Activated naive CD4-positive, alpha-beta T cell treated with anti-CD3 and anti-CD28 coated beads for 36 hours (primary cell): ENCODE measurements around the gene ACSL6. TPM values are rescaled to one million over a fixed set of nuclear protein-coding genes. Genes with fewer than 3 reads are reported as not detected.

Source experiments
- CTCF ChIA-PET: fragments of 350-600 bp; sonication (Branson Sonifier 250); formaldehyde crosslinking; loops from one replicate; lab custom pipeline; 2021; ENCODE audit warnings: antibody characterized with exemption; lab: Charles Lee
- DNase-seq: peaks from one replicate; pipeline ENCODE4 v3.0.0-alpha.2; 2020
- H3K27ac Mint-ChIP-seq: one replicate; pipeline ENCODE4 v1.8.0; 2021; ENCODE audit warnings: mild to moderate bottlenecking, mixed read lengths
- H3K27me3 Mint-ChIP-seq: one replicate; pipeline ENCODE4 v1.8.0; 2021; ENCODE audit warnings: low read depth, mixed read lengths
- H3K36me3 Mint-ChIP-seq: one replicate; pipeline ENCODE4 v1.8.0; 2021; ENCODE audit warnings: low read depth, mixed read lengths
- H3K4me1 Mint-ChIP-seq: one replicate; pipeline ENCODE4 v1.8.0; 2021; ENCODE audit warnings: low read depth, mixed read lengths
- H3K4me3 Mint-ChIP-seq: one replicate; pipeline ENCODE4 v1.8.0; 2021; ENCODE audit warnings: mild to moderate bottlenecking, moderate library complexity, mixed read lengths
- H3K9me3 Mint-ChIP-seq: one replicate; pipeline ENCODE4 v1.8.0; 2021; ENCODE audit warnings: mixed read lengths
- intact Hi-C: fragments of 100-400 bp; cut with micrococcal nuclease; formaldehyde crosslinking; loops from one replicate; pipeline ENCODE4 v1.15.1; 2023
- total RNA-seq, 2 experiments: library from RNA; stranded (reverse); gene quantifications; one replicate each; pipeline ENCODE4 v1.2.3, GENCODE V29; 2021

Gene ACSL6
- total RNA-seq, 2 experiments from 2014 or later, result 1.2 to 2.4 TPM

DNA sequence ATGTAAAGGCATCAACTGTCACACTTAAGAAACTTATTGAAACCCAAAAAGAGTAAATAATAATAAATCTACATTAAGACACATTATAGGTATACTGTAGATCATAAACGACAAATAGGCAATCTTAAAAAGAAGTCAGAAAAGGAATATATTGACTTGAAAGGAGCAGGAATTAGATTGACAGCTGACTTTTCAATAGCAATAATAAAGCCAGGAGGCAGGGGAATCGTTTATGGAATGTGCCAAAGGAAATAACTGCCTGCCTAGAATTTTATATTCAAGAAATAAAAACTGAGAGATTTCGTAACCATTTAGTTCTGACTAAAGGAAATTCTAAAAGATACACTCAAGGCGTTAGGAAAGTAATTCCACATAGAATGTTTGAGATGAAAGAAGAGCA, 21.7 kb upstream of the ACSL6 start:
- Mint-ChIP-seq H3K27me3 (peaks cover 15% of the 10 kb centered on the region), H3K9me3 (peaks cover 13% of the 10 kb centered on the region), H3K4me3 (no peak overlapping the region), H3K27ac (no peak overlapping the region), H3K36me3 (peaks cover 3% of the 10 kb centered on the region), H3K4me1 (peaks cover 10% of the 10 kb centered on the region)
- intact Hi-C loops, result no loop called here
- CTCF ChIA-PET, result no interaction called here
- DNase-seq, result no peak

DNA sequence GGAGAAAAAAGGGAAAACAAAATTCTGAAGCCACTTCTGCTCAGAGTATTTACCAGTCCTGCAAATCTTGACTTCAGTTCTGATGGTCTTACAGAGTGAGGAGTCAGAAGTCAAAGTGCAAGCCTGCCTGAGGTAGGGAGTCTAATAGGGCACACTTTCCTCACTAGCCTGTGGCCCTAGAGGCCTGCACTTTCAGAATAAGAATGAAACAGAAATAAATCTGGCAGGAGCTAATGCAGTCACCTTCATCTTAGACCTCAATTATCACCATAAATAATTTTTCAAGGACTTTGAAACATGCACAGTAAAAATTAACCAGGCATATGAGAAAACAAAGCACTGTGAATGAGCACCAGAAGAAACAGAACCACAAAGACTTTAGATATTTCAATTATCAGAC, 20.7 kb upstream of the ACSL6 start:
- peaks cover 13% of the 10 kb centered on the region for H3K9me3 Mint-ChIP-seq
- DNase-seq, result no peak
- CTCF ChIA-PET, result interaction anchor here (0.6 kb wide), 1 partner anchor 462 kb away, joined by 3 read pairs; no protein-coding TSS in a partner anchor

DNA sequence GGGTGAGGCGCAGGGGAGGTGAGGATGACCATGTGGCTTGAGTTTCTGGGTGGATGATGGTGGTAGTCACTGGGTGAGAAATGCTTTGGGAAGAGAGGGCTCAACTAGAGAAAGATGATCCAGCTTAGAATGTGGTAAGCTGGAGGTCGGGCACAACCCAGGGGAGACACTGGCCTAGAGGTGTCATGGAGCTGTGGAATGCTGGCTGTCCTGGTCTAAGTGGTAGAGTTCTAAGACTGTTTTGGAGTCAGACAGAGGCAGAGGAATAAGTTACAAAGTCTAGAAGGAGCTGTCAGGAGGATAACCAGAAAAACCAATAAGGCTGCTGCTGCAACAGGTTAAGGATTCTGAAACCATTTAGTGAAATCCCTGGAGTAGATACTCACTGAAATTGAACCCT, 19.2 kb upstream of the ACSL6 start:
- Mint-ChIP-seq H3K36me3 (peaks cover 3% of the 10 kb centered on the region), H3K4me1 (peaks cover 2% of the 10 kb centered on the region), H3K27me3 (peaks cover 18% of the 10 kb centered on the region), H3K9me3 (peaks cover 13% of the 10 kb centered on the region), H3K27ac (no peak overlapping the region), H3K4me3 (no peak overlapping the region)
- no peak for DNase-seq
- CTCF ChIA-PET, result no interaction called here
- intact Hi-C loops, result no loop called here

More for the DNA sequence above, 20.7 kb upstream of the ACSL6 start:
- intact Hi-C loops, result no loop called here
- no peak overlapping the region for H3K27ac Mint-ChIP-seq
- peaks cover 6% of the 10 kb centered on the region for H3K4me1 Mint-ChIP-seq
- H3K36me3 Mint-ChIP-seq, result peaks cover 3% of the 10 kb centered on the region
- H3K27me3 Mint-ChIP-seq, result peaks cover 18% of the 10 kb centered on the region
- no peak overlapping the region for H3K4me3 Mint-ChIP-seq

DNA sequence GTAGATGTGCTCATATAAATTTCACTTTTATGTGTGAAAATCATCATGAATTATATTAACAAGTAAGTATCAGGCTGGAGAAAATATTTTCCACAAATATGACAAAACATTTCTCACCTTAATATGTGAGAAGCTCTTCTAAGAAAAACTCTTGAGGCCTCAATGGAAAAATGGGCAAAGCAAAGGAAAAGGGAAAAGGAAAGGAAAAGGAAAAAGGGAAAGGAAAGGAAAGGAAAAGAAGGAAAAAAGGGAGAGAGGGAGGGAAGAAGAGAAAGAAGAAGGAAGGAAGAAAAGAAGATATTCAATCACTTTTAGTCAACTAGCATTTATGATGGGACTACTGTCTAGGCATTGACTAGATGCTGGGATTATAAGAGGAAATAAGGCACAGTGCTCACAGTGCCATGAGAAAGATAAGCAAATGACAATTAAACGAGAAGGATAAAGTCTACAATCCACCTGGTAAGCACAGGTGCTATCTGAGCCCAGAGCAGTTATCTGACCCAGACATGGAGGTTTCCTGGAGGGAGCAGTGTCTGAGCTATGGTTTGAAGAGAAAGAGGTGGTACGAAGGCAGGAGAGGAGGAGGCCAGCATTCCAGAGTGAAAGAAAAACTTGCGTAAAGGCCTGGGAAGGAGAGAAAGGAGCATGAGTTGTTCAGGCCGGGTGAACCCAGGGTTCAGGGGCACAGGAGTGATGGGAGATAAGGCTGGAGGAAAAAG, 18.3 kb upstream of the ACSL6 start:
- intact Hi-C loops, result loop anchor here (10.0 kb wide), 1 partner anchor 775 kb away; no protein-coding TSS in a partner anchor
- Mint-ChIP-seq H3K9me3 (peaks cover 13% of the 10 kb centered on the region), H3K4me3 (no peak overlapping the region), H3K4me1 (peaks cover 2% of the 10 kb centered on the region), H3K36me3 (peaks cover 3% of the 10 kb centered on the region), H3K27ac (no peak overlapping the region), H3K27me3 (peaks cover 18% of the 10 kb centered on the region)
- CTCF ChIA-PET, result no interaction called here
- no peak for DNase-seq

DNA sequence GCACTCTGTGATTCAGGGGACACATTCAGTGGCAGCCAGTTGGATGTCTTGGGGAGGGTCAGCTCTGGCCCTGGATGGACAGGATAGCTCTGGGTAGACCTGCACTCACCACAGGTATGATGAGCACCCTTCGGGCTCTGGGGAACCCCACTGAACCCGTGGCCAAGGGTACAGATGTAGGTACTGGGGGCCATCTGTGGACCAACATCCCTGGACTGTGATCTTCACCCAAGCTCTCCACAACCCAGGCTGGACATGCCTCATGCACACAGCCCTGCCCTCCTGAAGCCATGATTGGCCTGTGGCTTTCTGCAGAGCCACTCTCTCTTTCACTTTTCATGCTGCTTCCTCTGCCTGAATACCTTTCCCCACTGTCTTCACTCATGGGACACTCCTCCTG, 15.6 kb upstream of the ACSL6 start:
- intact Hi-C loops, result loop anchor here (10.0 kb wide), 1 partner anchor 772 kb away; no protein-coding TSS in a partner anchor
- DNase-seq, result no peak
- CTCF ChIA-PET, result interaction anchor here (0.6 to 2.3 kb wide), 2 partner anchors 19 to 38 kb away, joined by 3 to 5 read pairs; no protein-coding TSS in a partner anchor
- Mint-ChIP-seq H3K36me3 (no peaks in the 10 kb centered on the region), H3K4me1 (peaks cover 2% of the 10 kb centered on the region), H3K4me3 (no peak overlapping the region), H3K27me3 (peaks cover 18% of the 10 kb centered on the region), H3K27ac (no peak overlapping the region), H3K9me3 (no peaks in the 10 kb centered on the region)

DNA sequence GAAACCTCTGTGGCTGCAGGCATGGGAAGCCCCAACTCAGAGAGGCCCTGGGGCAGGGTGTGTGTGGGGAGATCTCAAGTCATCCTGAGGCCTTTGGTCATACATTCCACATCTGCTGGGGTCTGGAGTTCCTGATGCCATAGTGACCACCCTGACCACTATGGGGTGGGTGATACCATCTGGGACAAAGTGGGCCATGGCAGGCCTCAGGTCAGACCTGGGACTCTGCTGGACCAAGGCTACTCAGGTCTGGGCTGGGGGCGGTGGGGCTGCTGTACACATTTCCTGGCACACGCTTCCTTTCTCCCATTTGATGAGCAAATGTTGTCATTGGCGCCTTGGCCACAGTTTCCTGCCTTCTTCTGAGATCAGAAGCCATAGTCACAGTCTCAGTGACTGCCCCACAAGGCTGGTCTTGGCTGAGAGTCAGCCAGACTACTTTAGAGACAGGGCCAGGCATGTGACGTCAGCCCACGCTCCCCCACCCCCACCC, 15.1 kb upstream of the ACSL6 start:
- Mint-ChIP-seq H3K27me3 (peaks cover 18% of the 10 kb centered on the region), H3K27ac (no peak overlapping the region), H3K36me3 (no peaks in the 10 kb centered on the region), H3K4me3 (no peak overlapping the region), H3K9me3 (no peaks in the 10 kb centered on the region), H3K4me1 (peaks cover 2% of the 10 kb centered on the region)
- peak; percentile 79 for DNase-seq
- CTCF ChIA-PET, result interaction anchor here (0.6 to 2.3 kb wide), 2 partner anchors 19 to 38 kb away, joined by 3 to 5 read pairs; no protein-coding TSS in a partner anchor
- intact Hi-C loops, result loop anchor here (10.0 kb wide), 1 partner anchor 772 kb away; no protein-coding TSS in a partner anchor

DNA sequence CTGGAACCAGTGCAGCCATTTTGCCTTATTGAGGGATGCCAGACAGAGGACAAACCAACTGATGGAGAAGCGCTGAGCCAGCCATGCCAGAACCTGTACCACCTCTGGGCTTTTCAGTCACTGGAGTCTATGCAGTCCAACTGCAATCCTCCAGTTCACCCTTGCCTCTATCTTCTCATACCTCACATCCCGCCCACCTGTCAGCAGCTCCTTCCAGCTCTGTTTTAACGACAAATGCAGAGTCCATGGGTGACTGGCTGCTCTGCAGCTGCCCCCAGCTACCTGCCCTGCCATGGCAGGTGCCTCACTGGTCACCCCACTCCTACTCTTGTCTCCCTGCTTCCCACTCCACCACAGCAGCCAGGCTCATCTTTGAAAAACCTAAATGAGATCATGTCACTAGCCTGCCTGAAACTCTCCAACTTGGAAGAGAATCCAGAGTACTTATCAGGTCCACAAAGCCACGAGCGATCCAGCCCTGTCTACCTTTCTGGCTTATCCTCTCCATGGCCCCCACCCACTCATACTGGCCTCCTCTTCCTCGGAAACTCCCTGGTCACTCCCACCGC, 14.0 kb upstream of the ACSL6 start:
- no peak for DNase-seq
- Mint-ChIP-seq H3K4me3 (no peak overlapping the region), H3K27ac (no peak overlapping the region), H3K36me3 (no peaks in the 10 kb centered on the region), H3K4me1 (peaks cover 9% of the 10 kb centered on the region), H3K27me3 (peaks cover 17% of the 10 kb centered on the region), H3K9me3 (no peaks in the 10 kb centered on the region)
- CTCF ChIA-PET, result interaction anchor here (0.6 to 1.5 kb wide), 2 partner anchors 37 to 1907 kb away, joined by 3 to 5 read pairs; no protein-coding TSS in a partner anchor
- intact Hi-C loops, result loop anchor here (2.0 to 10.0 kb wide), 2 partner anchors 15 to 771 kb away; partner anchors contain the start of gene ACSL6

DNA sequence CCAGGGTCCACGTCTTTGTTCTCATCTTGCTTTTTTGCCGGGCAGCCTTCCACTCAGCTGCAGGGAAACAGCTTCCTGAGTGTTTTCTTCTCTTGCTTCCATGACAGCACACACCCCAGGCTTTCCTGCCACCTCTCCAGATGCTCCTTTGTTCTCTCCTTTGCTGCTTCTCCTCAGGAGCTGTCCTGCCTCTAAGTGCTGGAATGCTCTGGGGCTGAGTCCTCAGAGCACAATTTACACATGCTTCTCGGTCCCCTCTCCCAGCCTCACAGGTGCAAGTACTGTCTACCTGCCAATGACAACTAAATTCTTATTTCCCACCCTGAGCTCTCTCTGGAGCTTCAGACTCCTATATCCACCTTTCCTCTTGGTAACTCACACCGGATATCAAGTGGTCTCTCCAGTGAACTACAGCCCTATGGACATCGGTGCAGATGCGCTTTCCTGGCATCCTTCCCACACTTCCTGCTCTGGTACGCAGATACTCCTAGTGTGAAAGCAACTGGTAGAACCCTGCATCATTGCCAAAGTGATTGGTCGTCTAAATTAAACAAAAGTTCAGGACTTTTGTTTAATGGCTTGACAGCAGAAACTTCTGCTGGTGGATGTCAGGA, 13.4 kb upstream of the ACSL6 start:
- Mint-ChIP-seq H3K9me3 (no peaks in the 10 kb centered on the region), H3K27me3 (peaks cover 11% of the 10 kb centered on the region), H3K4me3 (no peak overlapping the region), H3K27ac (no peak overlapping the region), H3K4me1 (peaks cover 15% of the 10 kb centered on the region), H3K36me3 (no peaks in the 10 kb centered on the region)
- no peak for DNase-seq
- intact Hi-C loops, result loop anchor here (2.0 to 10.0 kb wide), 4 partner anchors 14 to 770 kb away; partner anchors contain the start of gene ACSL6
- CTCF ChIA-PET, result interaction anchor here (0.6 to 1.5 kb wide), 2 partner anchors 37 to 1908 kb away, joined by 3 to 5 read pairs; no protein-coding TSS in a partner anchor

DNA sequence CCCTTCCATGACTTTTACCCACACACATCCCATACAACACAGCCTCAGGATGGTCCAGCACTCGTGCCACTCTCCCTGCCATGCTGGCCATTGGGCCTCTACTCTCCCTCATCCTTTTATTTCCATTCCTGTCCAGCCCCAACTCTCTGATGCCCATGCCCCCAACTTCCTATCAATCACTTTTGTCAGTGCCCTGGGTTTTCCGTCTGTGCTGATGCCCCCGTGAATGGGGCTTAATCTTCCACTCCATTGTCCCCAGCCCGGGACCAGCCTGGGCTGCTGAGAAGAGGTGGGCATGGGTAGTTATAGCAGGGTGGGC, 12.6 kb upstream of the ACSL6 start:
- CTCF ChIA-PET, result interaction anchor here (1.5 kb wide), 1 partner anchor 38 kb away, joined by 5 read pairs; no protein-coding TSS in a partner anchor
- Mint-ChIP-seq H3K36me3 (no peaks in the 10 kb centered on the region), H3K4me1 (peaks cover 21% of the 10 kb centered on the region), H3K27me3 (peaks cover 7% of the 10 kb centered on the region), H3K9me3 (no peaks in the 10 kb centered on the region), H3K27ac (no peak overlapping the region), H3K4me3 (no peak overlapping the region)
- intact Hi-C loops, result loop anchor here (2.0 to 10.0 kb wide), 4 partner anchors 13 to 769 kb away; partner anchors contain the start of gene ACSL6
- no peak for DNase-seq

DNA sequence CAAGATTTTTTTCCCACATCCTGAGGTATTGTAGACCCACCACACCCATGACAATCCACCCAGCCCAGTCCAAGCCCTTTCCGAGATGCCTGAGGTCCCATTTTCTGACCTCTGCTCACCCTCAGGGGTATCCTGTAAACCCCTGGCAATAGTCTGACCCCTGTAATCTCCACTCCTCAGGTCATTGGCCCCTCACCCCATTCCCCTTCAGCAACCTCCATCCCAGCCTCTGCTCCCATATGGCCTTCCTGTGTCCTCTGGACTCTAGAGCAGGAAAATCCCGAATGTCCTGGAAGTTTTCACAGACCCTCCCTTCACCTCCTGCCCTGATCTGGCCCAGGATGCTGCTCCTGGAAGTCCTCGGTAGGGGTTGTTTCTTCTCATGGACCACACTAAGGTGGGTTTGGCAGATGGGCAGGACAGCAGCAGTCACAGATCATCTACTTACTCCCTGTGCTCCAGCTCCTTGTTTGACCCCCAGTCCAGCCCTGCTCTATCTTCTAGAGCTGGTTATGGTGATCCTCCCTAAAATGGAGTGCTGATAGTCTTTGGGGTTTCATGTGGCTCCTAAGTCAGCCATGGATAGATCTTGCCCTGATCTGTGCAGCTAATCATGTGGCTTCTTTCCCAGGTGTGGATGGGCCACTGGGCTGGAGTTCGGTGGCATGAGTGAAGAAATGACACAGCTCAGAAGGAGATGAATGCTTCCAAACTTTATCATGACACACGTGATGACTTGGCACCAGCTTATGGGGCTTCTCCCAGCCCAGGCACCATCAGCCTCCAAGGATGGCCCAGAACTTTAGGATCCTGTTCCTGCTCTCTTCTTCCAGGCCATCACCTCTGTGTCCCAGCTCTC, 12.0 kb upstream of the ACSL6 start:
- CTCF ChIA-PET, result interaction anchor here (1.5 kb wide), 1 partner anchor 39 kb away, joined by 5 read pairs; no protein-coding TSS in a partner anchor
- DNase-seq, result no peak
- Mint-ChIP-seq H3K9me3 (no peaks in the 10 kb centered on the region), H3K4me3 (no peak overlapping the region), H3K27ac (no peak overlapping the region), H3K36me3 (no peaks in the 10 kb centered on the region), H3K4me1 (peaks cover 24% of the 10 kb centered on the region), H3K27me3 (peaks cover 11% of the 10 kb centered on the region)
- intact Hi-C loops, result loop anchor here (2.0 to 10.0 kb wide), 4 partner anchors 13 to 769 kb away; partner anchors contain the start of gene ACSL6

DNA sequence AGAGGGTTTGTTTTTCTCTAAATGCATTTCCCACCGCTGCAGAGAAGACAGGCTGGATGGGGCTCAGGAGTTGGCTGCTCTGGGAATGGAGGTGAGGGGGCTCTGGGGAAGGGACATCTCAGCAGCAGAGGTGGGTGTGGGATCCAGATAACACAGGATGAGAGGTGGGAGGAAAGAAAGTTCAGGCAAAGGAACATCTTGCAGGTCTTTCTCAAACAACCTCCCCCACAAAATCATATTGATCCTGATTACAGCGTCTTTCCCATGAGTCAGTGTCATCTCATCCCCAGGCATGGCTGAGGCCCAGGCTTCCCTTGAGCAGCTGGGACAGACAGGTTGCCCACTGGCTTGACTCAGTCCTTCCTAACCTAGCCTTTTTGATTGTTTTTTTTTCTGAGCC, 11.3 kb upstream of the ACSL6 start:
- H3K36me3 Mint-ChIP-seq, result no peaks in the 10 kb centered on the region
- peaks cover 27% of the 10 kb centered on the region for H3K4me1 Mint-ChIP-seq
- DNase-seq, result peak; percentile 50
- H3K4me3 Mint-ChIP-seq, result no peak overlapping the region
- CTCF ChIA-PET, result interaction anchor here (1.9 kb wide), 1 partner anchor 15 kb away, joined by 8 read pairs; no protein-coding TSS in a partner anchor
- H3K27ac Mint-ChIP-seq, result no peak overlapping the region
- H3K9me3 Mint-ChIP-seq, result no peaks in the 10 kb centered on the region
- peaks cover 7% of the 10 kb centered on the region for H3K27me3 Mint-ChIP-seq
- intact Hi-C loops, result loop anchor here (5.0 to 10.0 kb wide), 3 partner anchors 275 to 768 kb away; no protein-coding TSS in a partner anchor
